Esophagus squamous epithelium (tissue), 5 donors: ENCODE data around the gene CBX3. TPM values are rescaled to one million over a fixed set of nuclear protein-coding genes. Genes with fewer than 3 reads are reported as not detected.

ENCODE experiments used
- DNase-seq: peaks from one replicate; lab custom pipeline; 2025; lab: John Stamatoyannopoulos, UW
- H3K27ac ChIP-seq, 4 donors: fragments of 200-600 bp; sonication (generic); one replicate each; pipeline ENCODE4 v1.5.1; 2016 to 2019; ENCODE audit warnings: mild to moderate bottlenecking in 1 of 4
- H3K27me3 ChIP-seq, 4 donors: fragments of 200-600 bp; sonication (generic); 1 replicate in 3 of 4; 2 replicates in 1 of 4; pipeline versions ENCODE4 v1.5.1 to v1.6.0; 2017 to 2021; ENCODE audit warnings: antibody characterized with exemption in 1 of 4
- H3K36me3 ChIP-seq, 3 donors: fragments of 200-600 bp; sonication (generic); one replicate each; pipeline ENCODE4 v1.5.1; 2016 to 2019
- H3K4me1 ChIP-seq, 3 donors: fragments of 200-600 bp; sonication (generic); one replicate each; pipeline ENCODE4 v1.5.1; 2017 to 2019
- H3K4me3 ChIP-seq, 4 donors: fragments of 200-600 bp; sonication (generic); 1 replicate in 3 of 4; 2 replicates in 1 of 4; pipeline ENCODE4 v1.5.1; 2016 to 2019; ENCODE audit warnings: mild to moderate bottlenecking in 2 of 4, moderate library complexity in 1 of 4
- H3K9me3 ChIP-seq, 3 donors: fragments of 200-600 bp; sonication (generic); one replicate each; pipeline ENCODE4 v1.5.1; 2016 to 2019
- POLR2A ChIP-seq, 4 donors: fragments of 450-650 bp; IDR thresholded peaks; one replicate each; pipeline ENCODE4 v1.6.1; 2017; ENCODE audit warnings: antibody characterized with exemption in 4 of 4, mild to moderate bottlenecking in 4 of 4, moderate library complexity in 3 of 4
- WGBS, 2 donors: methylation state at CpG; one replicate each; pipeline ENCODE4 v1.1.5; 2018; 5-methylcytosine and 5-hydroxymethylcytosine counted together
- intact Hi-C: fragments of 100-400 bp; cut with DNase I; formaldehyde crosslinking; loops from one replicate; pipeline ENCODE4 v1.15.0; 2022
- total RNA-seq, 4 donors: library from RNA; depleted of rRNA; stranded (reverse); fragments of >200 nt; gene quantifications; one replicate each; pipeline ENCODE4 v1.1.0, GENCODE V29; 2016
- TF ChIP-seq, protein P1 (sequence below), 6 experiments: fragments of 450-650 bp in 4 of 6; fragments of 200-600 bp in 2 of 6; sonication (generic) in 2 of 6; IDR thresholded peaks; one replicate each; pipeline ENCODE4 v1.5.1; 2016 to 2019; ENCODE audit warnings: antibody characterized with exemption in 6 of 6, mild to moderate bottlenecking in 4 of 6, moderate library complexity in 4 of 6
- donor health status: DM: yes; HTN: yes; CAD: no.

Gene CBX3
- total RNA-seq, 4 donors from 2014 or later = 24.6 to 85.3 (median 74.2) TPM

DNA sequence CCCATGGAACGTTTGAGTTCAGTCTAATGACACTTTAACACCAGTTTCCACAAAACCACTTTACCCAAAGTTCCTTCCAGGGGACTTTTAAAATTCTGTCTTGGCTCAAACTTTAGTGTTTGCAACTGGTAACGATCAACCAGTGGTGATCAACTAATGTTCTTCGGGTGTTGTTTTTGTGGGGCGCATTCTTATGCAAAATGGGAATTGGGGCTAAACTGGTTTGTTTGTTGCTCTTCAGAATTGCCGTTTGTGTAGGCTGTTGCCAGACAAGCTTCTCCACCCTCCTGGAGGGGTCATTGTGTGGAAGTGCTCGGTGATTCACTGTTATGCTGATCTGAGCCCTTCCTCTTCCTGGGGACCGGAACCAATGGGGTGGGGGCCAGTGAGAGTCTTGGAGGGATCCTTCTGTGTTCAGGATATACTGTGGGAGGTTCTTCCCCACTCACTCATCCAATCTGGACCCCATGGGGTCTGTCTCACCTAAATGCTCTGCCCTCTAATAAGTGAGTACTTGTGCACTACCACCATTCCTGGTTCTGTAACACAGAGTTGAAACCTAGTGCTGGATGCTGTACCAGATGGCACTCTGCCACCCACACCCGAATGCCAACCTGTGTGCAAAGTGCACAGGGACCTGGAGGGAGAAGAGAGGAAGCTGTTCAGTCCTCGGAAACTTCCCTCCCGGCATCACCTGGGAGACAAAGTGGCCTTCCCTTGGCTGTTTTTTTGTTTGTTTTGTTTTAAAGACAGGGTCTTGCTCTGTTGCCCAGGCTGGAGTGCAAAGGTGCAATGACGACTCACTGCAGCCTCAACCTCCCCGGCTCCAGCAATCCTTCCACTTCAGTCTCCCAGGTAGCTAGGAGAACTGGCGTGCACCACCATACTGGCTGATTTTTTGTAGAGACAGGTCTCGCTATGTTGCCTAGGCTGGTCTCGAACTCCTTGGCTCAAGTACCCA, 47.4 kb upstream of the CBX3 start:
- TF ChIP-seq, protein P1, sequence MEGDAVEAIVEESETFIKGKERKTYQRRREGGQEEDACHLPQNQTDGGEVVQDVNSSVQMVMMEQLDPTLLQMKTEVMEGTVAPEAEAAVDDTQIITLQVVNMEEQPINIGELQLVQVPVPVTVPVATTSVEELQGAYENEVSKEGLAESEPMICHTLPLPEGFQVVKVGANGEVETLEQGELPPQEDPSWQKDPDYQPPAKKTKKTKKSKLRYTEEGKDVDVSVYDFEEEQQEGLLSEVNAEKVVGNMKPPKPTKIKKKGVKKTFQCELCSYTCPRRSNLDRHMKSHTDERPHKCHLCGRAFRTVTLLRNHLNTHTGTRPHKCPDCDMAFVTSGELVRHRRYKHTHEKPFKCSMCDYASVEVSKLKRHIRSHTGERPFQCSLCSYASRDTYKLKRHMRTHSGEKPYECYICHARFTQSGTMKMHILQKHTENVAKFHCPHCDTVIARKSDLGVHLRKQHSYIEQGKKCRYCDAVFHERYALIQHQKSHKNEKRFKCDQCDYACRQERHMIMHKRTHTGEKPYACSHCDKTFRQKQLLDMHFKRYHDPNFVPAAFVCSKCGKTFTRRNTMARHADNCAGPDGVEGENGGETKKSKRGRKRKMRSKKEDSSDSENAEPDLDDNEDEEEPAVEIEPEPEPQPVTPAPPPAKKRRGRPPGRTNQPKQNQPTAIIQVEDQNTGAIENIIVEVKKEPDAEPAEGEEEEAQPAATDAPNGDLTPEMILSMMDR (IDR thresholded peaks at IDR 0.05) = no peak
- TF ChIP-seq POLR2A (IDR thresholded peaks at IDR 0.05) = peak in 1 of 4 donors; percentile 36
- H3K27ac ChIP-seq = peak overlapping the region in 2 of 4 donors; percentile 39 to 79
- H3K4me1 ChIP-seq = peaks cover 6 to 71% (median 29%) of the 10 kb centered on the region in 3 donors
- H3K9me3 ChIP-seq = no peaks in the 10 kb centered on the region
- intact Hi-C loops = no loop called here
- 51 to 62% methylated on average over 13 to 15 of the region's 15 CpGs for WGBS, 2 donors
- H3K4me3 ChIP-seq = peak overlapping the region in 2 of 4 donors; percentile 74 to 78
- no peak for DNase-seq
- H3K36me3 ChIP-seq = no peaks in the 10 kb centered on the region
- peaks cover 0 to 40% (median 0%) of the 10 kb centered on the region in 4 donors for H3K27me3 ChIP-seq

DNA sequence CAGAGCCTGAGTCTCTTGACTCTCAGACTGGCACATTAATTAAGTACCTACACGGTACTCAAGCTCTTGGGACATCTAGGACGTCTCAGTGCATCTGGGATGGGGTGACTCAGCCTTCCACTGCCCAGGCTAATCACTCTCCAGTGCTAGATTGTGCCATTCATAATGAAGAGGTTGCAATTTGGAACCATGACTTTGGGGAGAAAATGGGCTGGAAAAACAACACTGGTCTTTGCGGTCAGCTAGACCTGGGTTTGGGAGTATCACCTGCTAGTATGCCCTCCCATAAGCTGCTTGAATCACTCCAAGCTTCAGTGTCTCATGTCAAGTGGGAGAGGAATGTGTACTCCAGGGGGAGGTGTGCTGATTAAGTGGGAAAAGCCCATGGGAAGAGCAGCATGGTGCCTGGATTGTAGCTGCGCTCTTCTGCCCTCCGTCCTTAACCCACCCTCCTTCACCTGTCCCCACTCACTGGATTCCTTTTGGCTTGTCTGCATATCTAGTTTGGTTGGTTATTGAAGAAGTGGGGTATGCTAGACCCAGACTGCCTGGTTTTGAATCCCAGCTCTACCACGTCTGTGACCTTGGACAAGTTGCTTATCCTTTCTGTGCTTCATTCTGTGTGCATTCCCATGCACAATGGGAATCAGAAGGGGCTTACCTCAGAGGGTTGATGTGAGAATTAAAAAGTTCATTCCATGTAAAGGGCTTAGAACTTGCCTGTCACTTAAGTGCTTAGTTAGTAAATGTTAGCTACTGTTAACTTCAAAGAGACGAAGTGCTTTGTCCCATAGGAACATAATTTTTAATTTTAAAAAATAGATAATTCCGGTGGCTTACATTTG, 45.8 kb upstream of the CBX3 start:
- peak overlapping the region in 1 of 4 donors; percentile 47 for H3K27ac ChIP-seq
- peaks cover 6 to 69% (median 29%) of the 10 kb centered on the region in 3 donors for H3K4me1 ChIP-seq
- H3K27me3 ChIP-seq = peaks cover 0 to 37% (median 0%) of the 10 kb centered on the region in 4 donors
- no peak for DNase-seq
- H3K9me3 ChIP-seq = no peaks in the 10 kb centered on the region
- no peak for TF ChIP-seq POLR2A (IDR thresholded peaks at IDR 0.05)
- TF ChIP-seq, protein P1 (IDR thresholded peaks at IDR 0.05) = no peak
- 40 to 43% methylated on average over 8 of the region's 8 CpGs for WGBS, 2 donors
- peak overlapping the region in 1 of 4 donors; percentile 46 for H3K4me3 ChIP-seq
- intact Hi-C loops = no loop called here
- H3K36me3 ChIP-seq = no peaks in the 10 kb centered on the region

DNA sequence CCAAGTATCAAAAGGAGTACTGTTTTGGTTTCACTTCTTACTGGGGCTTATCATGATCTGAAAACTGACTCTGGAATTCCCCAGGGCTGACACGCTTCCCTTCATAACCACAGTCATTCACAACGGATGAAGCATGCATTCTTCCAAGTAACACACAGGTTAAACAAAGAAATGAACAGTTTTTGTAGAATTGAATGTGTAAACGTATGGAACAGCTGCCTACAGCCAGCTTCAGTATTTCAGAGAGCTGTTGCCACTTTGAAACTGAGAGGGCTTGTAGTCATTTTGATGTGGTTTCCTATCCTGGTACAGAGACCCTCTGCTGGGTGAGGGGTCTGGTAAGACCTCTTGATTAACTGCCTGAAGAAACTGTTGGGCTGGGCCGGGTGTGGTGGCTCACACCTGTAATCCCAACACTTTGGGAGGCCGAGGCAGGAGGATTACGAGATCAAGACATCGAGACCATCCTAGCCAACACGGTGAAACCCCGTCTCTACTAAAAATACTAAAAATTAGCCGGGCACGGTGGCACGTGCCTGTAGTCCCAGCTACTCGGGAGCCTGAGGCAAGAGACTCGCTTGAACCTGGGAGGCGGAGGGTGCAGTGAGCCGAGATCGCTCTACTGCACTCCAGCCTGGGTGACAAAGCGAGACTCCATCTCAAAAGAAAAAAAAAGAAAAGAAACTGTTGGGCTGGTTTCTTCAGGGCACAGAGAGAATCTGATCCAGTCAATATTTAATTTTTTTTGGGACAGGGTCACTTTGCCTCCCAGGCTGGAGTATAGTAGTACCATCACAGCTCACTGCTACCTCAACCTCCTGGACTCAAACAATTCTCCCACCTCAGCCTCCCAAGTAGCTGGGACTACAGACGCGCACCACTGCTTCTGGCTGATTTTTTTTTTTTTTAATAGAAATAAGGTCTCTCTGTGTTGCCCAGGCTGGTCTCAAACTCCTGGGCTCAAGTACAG, 44.8 kb upstream of the CBX3 start:
- no peaks in the 10 kb centered on the region for H3K9me3 ChIP-seq
- peak overlapping the region in 3 of 4 donors; percentile 36 to 51 (median 47) for H3K27ac ChIP-seq
- WGBS, 2 donors = 37 to 40% methylated on average over 16 to 19 of the region's 20 CpGs
- peak overlapping the region in 1 of 4 donors; percentile 46 for H3K4me3 ChIP-seq
- H3K4me1 ChIP-seq = peaks cover 6 to 60% (median 29%) of the 10 kb centered on the region in 3 donors
- intact Hi-C loops = no loop called here
- peaks cover 0 to 27% (median 0%) of the 10 kb centered on the region in 4 donors for H3K27me3 ChIP-seq
- H3K36me3 ChIP-seq = no peaks in the 10 kb centered on the region
- DNase-seq = no peak
- no peak for TF ChIP-seq POLR2A (IDR thresholded peaks at IDR 0.05)
- TF ChIP-seq, protein P1 (IDR thresholded peaks at IDR 0.05) = no peak

DNA sequence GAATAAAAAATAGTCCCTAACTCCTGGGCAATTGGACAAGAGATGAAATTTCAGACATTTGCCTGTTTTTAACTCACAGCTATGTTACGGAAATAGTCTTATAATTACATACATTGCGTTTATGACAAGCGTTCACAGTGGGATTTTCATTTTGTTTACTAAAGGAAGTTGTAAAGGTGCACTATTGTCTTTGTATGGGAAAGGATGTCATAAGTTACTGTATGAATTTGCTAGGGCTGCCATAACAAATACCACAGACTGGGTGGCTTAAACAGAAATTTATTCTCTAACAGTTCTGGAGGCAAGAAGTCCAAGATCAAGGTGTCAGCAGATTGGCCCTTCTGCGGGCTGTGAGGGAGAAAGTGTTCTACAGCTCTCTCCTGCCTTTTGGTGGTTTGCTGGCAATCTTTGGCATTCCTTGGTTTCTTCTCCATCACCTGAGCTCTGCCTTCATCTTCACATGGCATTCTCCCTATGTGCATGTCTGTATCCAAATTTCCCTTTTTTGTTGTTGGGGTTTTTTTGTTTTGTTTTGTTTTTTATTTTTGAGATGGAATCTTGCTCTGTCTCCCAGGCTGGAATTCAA, 43.9 kb upstream of the CBX3 start:
- TF ChIP-seq, protein P1 (IDR thresholded peaks at IDR 0.05) = no peak
- TF ChIP-seq POLR2A (IDR thresholded peaks at IDR 0.05) = no peak
- peaks cover 0 to 18% (median 0%) of the 10 kb centered on the region in 4 donors for H3K27me3 ChIP-seq
- no peak overlapping the region for H3K27ac ChIP-seq
- 54 to 58% methylated on average over 4 of the region's 4 CpGs for WGBS, 2 donors
- H3K4me3 ChIP-seq = no peak overlapping the region
- intact Hi-C loops = no loop called here
- H3K9me3 ChIP-seq = no peaks in the 10 kb centered on the region
- no peak for DNase-seq
- no peaks in the 10 kb centered on the region for H3K36me3 ChIP-seq
- peaks cover 6 to 54% (median 29%) of the 10 kb centered on the region in 3 donors for H3K4me1 ChIP-seq
